ENCODE results near the gene TICRR. TPM values are rescaled to one million over a fixed set of nuclear protein-coding genes. Genes with fewer than 3 reads are reported as not detected.
A peak's percentile ranks its signal among the peaks of the same experiment; 100 is the strongest.

TICRR gene
- total RNA-seq, 2 donors from 2014 or later: 18.5 to 23.4 TPM

GRCh38 chr15:89642106-89642505 lies 66.8 kb downstream of the TICRR start:
- Mint-ChIP-seq H3K9me3 (no peaks in the 10 kb centered on the region), H3K36me3 (ENCODE audit: insufficient read depth in 2 of 2) (no peaks in the 10 kb centered on the region), H3K4me1 (ENCODE audit: low read depth) (peaks cover 1% of the 10 kb centered on the region), H3K4me3 (no peak overlapping the region), H3K27ac (no peak overlapping the region), H3K27me3 (ENCODE audit: low read depth) (no peaks in the 10 kb centered on the region)
- no peak for DNase-seq
- ATAC-seq (replicated peaks in 1 of 2): no peak

GRCh38 chr15:89645680-89646079 lies 70.4 kb downstream of the TICRR start:
- Mint-ChIP-seq H3K4me3 (no peak overlapping the region), H3K9me3 (no peaks in the 10 kb centered on the region), H3K27ac (no peak overlapping the region), H3K36me3 (ENCODE audit: insufficient read depth in 2 of 2) (no peaks in the 10 kb centered on the region), H3K27me3 (ENCODE audit: low read depth) (no peaks in the 10 kb centered on the region), H3K4me1 (ENCODE audit: low read depth) (peaks cover 5% of the 10 kb centered on the region)
- no peak for ATAC-seq (replicated peaks in 1 of 2)
- no peak for DNase-seq

GRCh38 chr15:89646416-89647141 lies 71.3 kb downstream of the TICRR start:
- ATAC-seq (replicated peaks in 1 of 2) (peak in 1 of 2 donors; percentile 20), DNase-seq (no peak)
- no peaks in the 10 kb centered on the region for H3K9me3 Mint-ChIP-seq
- H3K36me3 Mint-ChIP-seq (ENCODE audit: insufficient read depth in 2 of 2): no peaks in the 10 kb centered on the region
- no peak overlapping the region for H3K4me3 Mint-ChIP-seq
- no peak overlapping the region for H3K27ac Mint-ChIP-seq
- peaks cover 5% of the 10 kb centered on the region for H3K4me1 Mint-ChIP-seq (ENCODE audit: low read depth)
- H3K27me3 Mint-ChIP-seq (ENCODE audit: low read depth): no peaks in the 10 kb centered on the region

GRCh38 chr15:89647191-89647851 lies 72.1 kb downstream of the TICRR start:
- DNase-seq (peak; percentile 72 to 78), ATAC-seq (replicated peaks in 1 of 2) (peak; percentile 76 to 80)
- Mint-ChIP-seq H3K9me3 (no peaks in the 10 kb centered on the region), H3K27ac (no peak overlapping the region), H3K36me3 (ENCODE audit: insufficient read depth in 2 of 2) (no peaks in the 10 kb centered on the region), H3K4me1 (ENCODE audit: low read depth) (peaks cover 5% of the 10 kb centered on the region), H3K4me3 (no peak overlapping the region), H3K27me3 (ENCODE audit: low read depth) (peaks cover 4% of the 10 kb centered on the region)

- DNase-seq: no peak
- no peak overlapping the region for H3K27ac Mint-ChIP-seq
- no peaks in the 10 kb centered on the region for H3K9me3 Mint-ChIP-seq
- H3K4me3 Mint-ChIP-seq: no peak overlapping the region
- ATAC-seq (replicated peaks in 1 of 2): no peak
- H3K27me3 Mint-ChIP-seq (ENCODE audit: low read depth): peaks cover 12% of the 10 kb centered on the region
- peaks cover 8% of the 10 kb centered on the region for H3K4me1 Mint-ChIP-seq (ENCODE audit: low read depth)
- H3K36me3 Mint-ChIP-seq (ENCODE audit: insufficient read depth in 2 of 2): no peaks in the 10 kb centered on the region
Observed at GRCh38 chr15:89648106-89649012, 73.1 kb downstream of the TICRR start.

- peaks cover 18% of the 10 kb centered on the region for H3K27me3 Mint-ChIP-seq (ENCODE audit: low read depth)
- DNase-seq (no peak), ATAC-seq (replicated peaks in 1 of 2) (no peak)
- H3K27ac Mint-ChIP-seq: no peak overlapping the region
- no peaks in the 10 kb centered on the region for H3K9me3 Mint-ChIP-seq
- H3K4me1 Mint-ChIP-seq (ENCODE audit: low read depth): peaks cover 10% of the 10 kb centered on the region
- no peak overlapping the region for H3K4me3 Mint-ChIP-seq
- H3K36me3 Mint-ChIP-seq (ENCODE audit: insufficient read depth in 2 of 2): no peaks in the 10 kb centered on the region
Observed at GRCh38 chr15:89649013-89649625, 73.8 kb downstream of the TICRR start.

GRCh38 chr15:89649716-89650115 lies 74.4 kb downstream of the TICRR start:
- no peak overlapping the region for H3K27ac Mint-ChIP-seq
- no peak overlapping the region for H3K4me3 Mint-ChIP-seq
- H3K9me3 Mint-ChIP-seq: no peaks in the 10 kb centered on the region
- peaks cover 24% of the 10 kb centered on the region for H3K27me3 Mint-ChIP-seq (ENCODE audit: low read depth)
- ATAC-seq (replicated peaks in 1 of 2) (no peak), DNase-seq (no peak)
- H3K36me3 Mint-ChIP-seq (ENCODE audit: insufficient read depth in 2 of 2): no peaks in the 10 kb centered on the region
- peaks cover 16% of the 10 kb centered on the region for H3K4me1 Mint-ChIP-seq (ENCODE audit: low read depth)

- H3K27ac Mint-ChIP-seq: no peak overlapping the region
- H3K36me3 Mint-ChIP-seq (ENCODE audit: insufficient read depth in 2 of 2): no peaks in the 10 kb centered on the region
- no peaks in the 10 kb centered on the region for H3K9me3 Mint-ChIP-seq
- H3K4me1 Mint-ChIP-seq (ENCODE audit: low read depth): peaks cover 25% of the 10 kb centered on the region
- no peak for DNase-seq
- no peak for ATAC-seq (replicated peaks in 1 of 2)
- no peak overlapping the region for H3K4me3 Mint-ChIP-seq
- H3K27me3 Mint-ChIP-seq (ENCODE audit: low read depth): peaks cover 44% of the 10 kb centered on the region
Observed at GRCh38 chr15:89652131-89652530, 76.9 kb downstream of the TICRR start.

GRCh38 chr15:89652666-89653065 lies 77.4 kb downstream of the TICRR start:
- no peaks in the 10 kb centered on the region for H3K36me3 Mint-ChIP-seq (ENCODE audit: insufficient read depth in 2 of 2)
- peaks cover 21% of the 10 kb centered on the region for H3K4me1 Mint-ChIP-seq (ENCODE audit: low read depth)
- H3K27me3 Mint-ChIP-seq (ENCODE audit: low read depth): peaks cover 47% of the 10 kb centered on the region
- no peaks in the 10 kb centered on the region for H3K9me3 Mint-ChIP-seq
- no peak for DNase-seq
- no peak overlapping the region for H3K27ac Mint-ChIP-seq
- no peak for ATAC-seq (replicated peaks in 1 of 2)
- H3K4me3 Mint-ChIP-seq: no peak overlapping the region

- ATAC-seq (replicated peaks in 1 of 2) (no peak), DNase-seq (no peak)
- H3K4me3 Mint-ChIP-seq: no peak overlapping the region
- H3K27ac Mint-ChIP-seq: no peak overlapping the region
- H3K27me3 Mint-ChIP-seq (ENCODE audit: low read depth): peaks cover 54% of the 10 kb centered on the region
- no peaks in the 10 kb centered on the region for H3K36me3 Mint-ChIP-seq (ENCODE audit: insufficient read depth in 2 of 2)
- peaks cover 21% of the 10 kb centered on the region for H3K4me1 Mint-ChIP-seq (ENCODE audit: low read depth)
- H3K9me3 Mint-ChIP-seq: no peaks in the 10 kb centered on the region
Observed at GRCh38 chr15:89653578-89653977, 78.3 kb downstream of the TICRR start.

- Mint-ChIP-seq H3K36me3 (ENCODE audit: insufficient read depth in 2 of 2) (no peaks in the 10 kb centered on the region), H3K4me3 (peak overlapping the region; percentile 86 to 89), H3K4me1 (ENCODE audit: low read depth) (peaks cover 21% of the 10 kb centered on the region), H3K9me3 (no peaks in the 10 kb centered on the region), H3K27me3 (ENCODE audit: low read depth) (peaks cover 59% of the 10 kb centered on the region), H3K27ac (no peak overlapping the region)
- no peak for DNase-seq
- ATAC-seq (replicated peaks in 1 of 2): no peak
Observed at GRCh38 chr15:89654301-89654761, 79.1 kb downstream of the TICRR start.

GRCh38 chr15:89654847-89655805 lies 79.9 kb downstream of the TICRR start, which contains the start of gene KIF7:
Gene KIF7, minus strand, starts transcription at chr15:89655467. Its CDS starts 2,537 bp downstream, at chr15:89652930.
- peak; percentile 42 to 43 for DNase-seq
- H3K27ac Mint-ChIP-seq: no peak within 1 kb of the TSS

More at GRCh38 chr15:89654847-89655805, 79.9 kb downstream of the TICRR start, which contains the start of gene KIF7:
- Mint-ChIP-seq H3K4me3 (peak within 1 kb of the TSS; percentile 87 to 89), H3K4me1 (ENCODE audit: low read depth) (peaks cover 21% of the 10 kb centered on the region), H3K36me3 (ENCODE audit: insufficient read depth in 2 of 2) (no peaks in the 10 kb centered on the region), H3K9me3 (no peaks in the 10 kb centered on the region), H3K27me3 (ENCODE audit: low read depth) (peaks cover 64% of the 10 kb centered on the region)
- ATAC-seq (replicated peaks in 1 of 2): peak; percentile 76 to 78
